ENCODE measurements around the gene CTNNA1. TPM values are rescaled to one million over a fixed set of nuclear protein-coding genes. Genes with fewer than 3 reads are reported as not detected.
"Not testable (repeated sequence)": the region's sequence is repeated elsewhere in the genome, so short reads cannot be mapped to it uniquely, and the experiment has no call there.

The CTNNA1 gene
- polyA plus RNA-seq, 3 donors: 56.6 to 84.5 (median 66.2) TPM

- intact Hi-C loops (cut with micrococcal nuclease): no loop called here
- Histone ChIP-seq H3K27ac (ENCODE audit: low read depth in 1 of 2, low read length in 2 of 2) (no peak overlapping the region), H3K27me3 (ENCODE audit: control insufficient read depth in 2 of 2, insufficient read depth in 2 of 2, low read length in 2 of 2) (no peaks in the 10 kb centered on the region), H3K36me3 (replicated peaks in 1 of 2; ENCODE audit: control insufficient read depth in 1 of 2, insufficient read depth in 2 of 2, low read length in 2 of 2) (peaks cover 26 to 44% of the 10 kb centered on the region in 2 donors), H2AFZ (ENCODE audit: insufficient read depth, low read depth, low read length, poor library complexity, severe bottlenecking) (no peak overlapping the region), H3K79me2 (ENCODE audit: insufficient read depth, low read length) (peaks cover 7% of the 10 kb centered on the region), H3K4me3 (replicated peaks in 1 of 3; ENCODE audit: low read depth in 2 of 3, low read length in 3 of 3) (no peak overlapping the region), H4K20me1 (ENCODE audit: insufficient read depth, low read length) (peaks cover 55% of the 10 kb centered on the region), H3K4me2 (replicated peaks; ENCODE audit: extremely low read depth, low read length, poor library complexity, severe bottlenecking) (no peak overlapping the region), H3K9ac (ENCODE audit: insufficient read depth, low read length, poor library complexity, severe bottlenecking) (no peak overlapping the region), H3K4me1 (ENCODE audit: control insufficient read depth in 1 of 2, insufficient read depth in 2 of 2, low read length in 2 of 2) (peaks cover 5 to 6% of the 10 kb centered on the region in 2 donors), H3K9me3 (replicated peaks in 1 of 2; ENCODE audit: control insufficient read depth in 1 of 2, insufficient read depth in 1 of 2, low read length in 2 of 2) (no peaks in the 10 kb centered on the region)
- no peak for DNase-seq
- Mint-ChIP-seq H3K36me3 (peaks cover 49 to 57% of the 10 kb centered on the region in 2 donors), H3K9me3 (peaks cover 0 to 2% (median 0%) of the 10 kb centered on the region in 7 donors), H3K4me1 (peaks cover 11% of the 10 kb centered on the region), H3K27me3 (ENCODE audit: low read depth in 3 of 3) (peaks cover 0 to 2% (median 0%) of the 10 kb centered on the region in 3 donors), H3K27ac (no peak overlapping the region), H3K4me3 (no peak overlapping the region)
- TF ChIP-seq CTCF (IDR thresholded peaks at IDR 0.05): no peak
These were observed 56.2 kb downstream of the CTNNA1 start for GRCh38 chr5:138809391-138809790.

GRCh38 chr5:138810861-138811260, 57.6 kb downstream of the CTNNA1 start:
- H3K27me3 Mint-ChIP-seq (ENCODE audit: low read depth in 3 of 3); H3K4me3 ChIP-seq (replicated peaks in 1 of 3; ENCODE audit: low read depth in 2 of 3, low read length in 3 of 3); H3K27ac ChIP-seq (ENCODE audit: low read depth in 1 of 2, low read length in 2 of 2); H2AFZ ChIP-seq (ENCODE audit: insufficient read depth, low read depth, low read length, poor library complexity, severe bottlenecking); intact Hi-C loops (cut with micrococcal nuclease); DNase-seq; H3K27me3 ChIP-seq (ENCODE audit: control insufficient read depth in 2 of 2, insufficient read depth in 2 of 2, low read length in 2 of 2); H3K79me2 ChIP-seq (ENCODE audit: insufficient read depth, low read length); H3K4me1 ChIP-seq (ENCODE audit: control insufficient read depth in 1 of 2, insufficient read depth in 2 of 2, low read length in 2 of 2); H3K27ac Mint-ChIP-seq; H3K9me3 Mint-ChIP-seq; H3K4me2 ChIP-seq (replicated peaks; ENCODE audit: extremely low read depth, low read length, poor library complexity, severe bottlenecking); H3K4me3 Mint-ChIP-seq; H3K9me3 ChIP-seq (replicated peaks in 1 of 2; ENCODE audit: control insufficient read depth in 1 of 2, insufficient read depth in 1 of 2, low read length in 2 of 2); H3K9ac ChIP-seq (ENCODE audit: insufficient read depth, low read length, poor library complexity, severe bottlenecking): not testable (repeated sequence)
- WGBS (ENCODE audit: insufficient coverage): no CpG with 5 or more reads among the region's 35 CpGs
- H3K36me3 Mint-ChIP-seq: peaks cover 50 to 60% of the 10 kb centered on the region in 2 donors
- Histone ChIP-seq H4K20me1 (ENCODE audit: insufficient read depth, low read length) (peaks cover 43% of the 10 kb centered on the region), H3K36me3 (replicated peaks in 1 of 2; ENCODE audit: control insufficient read depth in 1 of 2, insufficient read depth in 2 of 2, low read length in 2 of 2) (peaks cover 25 to 54% of the 10 kb centered on the region in 2 donors)
- H3K4me1 Mint-ChIP-seq: peaks cover 11% of the 10 kb centered on the region

Data from CD14-positive monocyte (primary cell).